Measurements from ENCODE around the gene RABAC1. TPM values are rescaled to one million over a fixed set of nuclear protein-coding genes. Genes with fewer than 3 reads are reported as not detected.

The RABAC1 gene
- total and polyA plus RNA-seq, 2 of the 8 experiments (the other 6 are each of a cell fraction or from before 2014, with no cell fraction given), result 124 to 439 TPM

DNA sequence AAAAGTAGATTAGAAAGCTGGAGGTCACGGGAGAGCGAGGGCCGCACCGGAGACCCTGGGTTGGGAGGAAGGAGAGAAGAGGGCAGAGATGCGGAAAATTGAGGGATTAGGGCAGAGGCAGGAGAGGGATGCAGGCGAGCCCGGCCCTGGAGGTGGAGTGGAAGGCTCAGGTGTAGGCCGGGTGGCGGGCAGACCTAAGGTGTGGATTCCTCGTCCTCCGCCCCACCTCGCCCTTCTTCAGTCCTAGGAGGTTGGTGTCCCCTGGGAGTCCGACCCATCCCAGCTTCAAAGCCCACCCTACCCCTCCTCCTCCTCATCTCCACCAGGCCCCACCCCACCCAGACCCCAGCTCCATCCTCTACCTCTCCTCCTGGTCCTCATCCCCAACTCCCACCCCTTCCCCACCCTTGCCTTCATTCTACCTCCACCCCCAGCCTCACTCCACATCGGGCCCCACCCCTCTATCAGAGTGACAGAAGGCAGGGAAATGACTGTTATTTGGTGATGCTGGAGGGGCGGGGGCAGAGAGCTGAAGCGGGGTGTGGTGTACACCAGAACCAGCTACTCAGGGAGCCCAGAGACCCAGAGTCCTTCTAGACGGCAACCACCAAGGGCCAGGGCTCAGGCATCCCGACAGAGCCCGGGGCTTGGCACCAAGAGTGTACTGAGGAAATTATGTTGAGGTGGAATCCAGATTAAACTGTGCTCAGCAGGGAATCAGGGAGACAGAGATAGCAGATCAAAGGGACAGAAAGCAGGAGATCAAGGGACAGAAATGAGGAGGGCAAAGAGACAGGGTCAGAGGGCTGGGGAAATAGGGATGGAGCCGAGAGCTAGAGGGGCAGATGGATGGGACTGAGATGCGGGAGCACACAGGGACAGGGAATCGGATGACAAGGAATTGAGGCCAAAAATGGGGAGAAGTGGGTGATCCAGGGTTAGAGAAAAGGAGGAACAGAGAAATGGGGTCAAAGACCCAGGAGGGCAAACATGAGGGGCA is 37.2 kb downstream of the RABAC1 start (continued):
- no peak for TF ChIP-seq TAF7 (optimal IDR thresholded peaks at IDR 0.05; ENCODE audit: borderline replicate concordance, low read depth, low read length)
- TF ChIP-seq HDAC6 (IDR thresholded peaks at IDR 0.05; ENCODE audit: low read depth, low read length), result no peak
- no peak for TF ChIP-seq CBX5 (IDR thresholded peaks at IDR 0.05; ENCODE audit: low read depth, low read length)
- no peak for TF ChIP-seq RAD21 (IDR thresholded peaks at IDR 0.05 in 1 of 2, conservative IDR thresholded peaks at IDR 0.05 in 1 of 2; ENCODE audit: low read depth in 2 of 2, low read length in 2 of 2)
- no peak for TF ChIP-seq BRCA1 (IDR thresholded peaks at IDR 0.05; ENCODE audit: low read depth, low read length)
- TF ChIP-seq RXRA (IDR thresholded peaks at IDR 0.05; ENCODE audit: insufficient read depth, low read depth, low read length), result no peak
- no peak for TF ChIP-seq TBP (IDR thresholded peaks at IDR 0.05; ENCODE audit: low read depth, low read length)
- TF ChIP-seq RFX5 (IDR thresholded peaks at IDR 0.05; ENCODE audit: borderline replicate concordance, low read depth, low read length), result no peak
- TF ChIP-seq HDAC2 (IDR thresholded peaks at IDR 0.05; ENCODE audit: borderline replicate concordance in 1 of 2, low read depth in 2 of 2, low read length in 2 of 2), result no peak

Measured in H1 (cell line).